GM20000 (cell line): ENCODE measurements around the gene FAM107B.

Experiments used
- DNase-seq: peaks from one replicate; pipeline ENCODE4 v3.0.0; 2012; ENCODE audit warnings: low spot score
- TF ChIP-seq, protein P1 (sequence below): IDR thresholded peaks from 2 replicates; pipeline ENCODE4 v1.5.1; 2012; ENCODE audit warnings: mild to moderate bottlenecking, control low read depth; ENCODE audit errors: extremely low read depth, missing control alignments

FAM107B gene

GRCh38 chr10:14468726-14469125 is 306.0 kb downstream of the FAM107B start:
- TF ChIP-seq, protein P1, sequence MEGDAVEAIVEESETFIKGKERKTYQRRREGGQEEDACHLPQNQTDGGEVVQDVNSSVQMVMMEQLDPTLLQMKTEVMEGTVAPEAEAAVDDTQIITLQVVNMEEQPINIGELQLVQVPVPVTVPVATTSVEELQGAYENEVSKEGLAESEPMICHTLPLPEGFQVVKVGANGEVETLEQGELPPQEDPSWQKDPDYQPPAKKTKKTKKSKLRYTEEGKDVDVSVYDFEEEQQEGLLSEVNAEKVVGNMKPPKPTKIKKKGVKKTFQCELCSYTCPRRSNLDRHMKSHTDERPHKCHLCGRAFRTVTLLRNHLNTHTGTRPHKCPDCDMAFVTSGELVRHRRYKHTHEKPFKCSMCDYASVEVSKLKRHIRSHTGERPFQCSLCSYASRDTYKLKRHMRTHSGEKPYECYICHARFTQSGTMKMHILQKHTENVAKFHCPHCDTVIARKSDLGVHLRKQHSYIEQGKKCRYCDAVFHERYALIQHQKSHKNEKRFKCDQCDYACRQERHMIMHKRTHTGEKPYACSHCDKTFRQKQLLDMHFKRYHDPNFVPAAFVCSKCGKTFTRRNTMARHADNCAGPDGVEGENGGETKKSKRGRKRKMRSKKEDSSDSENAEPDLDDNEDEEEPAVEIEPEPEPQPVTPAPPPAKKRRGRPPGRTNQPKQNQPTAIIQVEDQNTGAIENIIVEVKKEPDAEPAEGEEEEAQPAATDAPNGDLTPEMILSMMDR = no peak
- no peak for DNase-seq
